ENCODE measurements around the gene CTDNEP1.

GRCh38 chr17:7241783-7242716 is 9.5 kb downstream of the CTDNEP1 start, which contains the start of gene GABARAP:
- TF ChIP-seq CTCF (IDR thresholded peaks at IDR 0.05) (no peak), ZFX (IDR thresholded peaks at IDR 0.05; ENCODE audit: borderline replicate concordance) (no peak)
